IPS-15b (cell line): ENCODE measurements around the gene EXOSC6.
"Not testable (repeated sequence)": the region's sequence is repeated elsewhere in the genome, so short reads cannot be mapped to it uniquely, and the experiment has no call there.

Experiments
- H3K27me3 ChIP-seq: one replicate; pipeline ENCODE4 v1.6.1; 2013; ENCODE audit warnings: low read length; ENCODE audit not compliant: control insufficient read depth, insufficient read depth
- H3K36me3 ChIP-seq: one replicate; pipeline ENCODE4 v1.6.1; 2013; ENCODE audit warnings: low read length; ENCODE audit not compliant: control insufficient read depth, insufficient read depth
- H3K4me1 ChIP-seq: one replicate; pipeline ENCODE4 v1.6.1; 2013; ENCODE audit warnings: mild to moderate bottlenecking, low read length; ENCODE audit not compliant: control insufficient read depth, insufficient read depth
- H3K4me3 ChIP-seq: one replicate; pipeline ENCODE4 v1.5.1; 2013; ENCODE audit warnings: low read depth, low read length
- H3K9ac ChIP-seq: one replicate; pipeline ENCODE4 v1.6.1; 2013; ENCODE audit warnings: low read depth, mild to moderate bottlenecking, low read length
- H3K9me3 ChIP-seq: one replicate; pipeline ENCODE4 v1.6.1; 2013; ENCODE audit warnings: mild to moderate bottlenecking, low read length; ENCODE audit not compliant: control insufficient read depth, insufficient read depth

EXOSC6 gene

DNA sequence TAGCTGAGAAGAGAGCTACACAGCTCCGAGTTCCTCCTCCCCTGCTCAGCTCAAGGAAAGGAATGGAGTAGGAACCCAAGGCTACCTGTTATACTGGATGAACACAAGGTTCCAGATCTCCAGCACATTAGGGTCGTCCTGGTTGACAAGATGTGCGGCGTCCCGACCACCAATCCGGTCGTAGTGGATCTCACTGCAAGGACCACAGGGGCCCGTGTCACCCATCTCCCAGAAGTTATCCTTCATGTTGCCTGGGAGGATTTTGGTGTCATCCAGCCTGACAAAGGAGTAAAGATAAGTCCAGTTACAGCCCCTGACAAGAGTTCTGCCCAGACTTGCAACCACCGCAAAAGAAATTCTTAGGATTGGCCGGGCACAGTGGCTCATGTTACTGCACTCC is 20.0 kb upstream of the EXOSC6 start:
- H3K36me3 ChIP-seq: peaks cover 69% of the 10 kb centered on the region
- H3K27me3 ChIP-seq: no peaks in the 10 kb centered on the region
- no peak overlapping the region for H3K9ac ChIP-seq
- H3K4me1 ChIP-seq: no peaks in the 10 kb centered on the region
- no peaks in the 10 kb centered on the region for H3K9me3 ChIP-seq
- H3K4me3 ChIP-seq: no peak overlapping the region

DNA sequence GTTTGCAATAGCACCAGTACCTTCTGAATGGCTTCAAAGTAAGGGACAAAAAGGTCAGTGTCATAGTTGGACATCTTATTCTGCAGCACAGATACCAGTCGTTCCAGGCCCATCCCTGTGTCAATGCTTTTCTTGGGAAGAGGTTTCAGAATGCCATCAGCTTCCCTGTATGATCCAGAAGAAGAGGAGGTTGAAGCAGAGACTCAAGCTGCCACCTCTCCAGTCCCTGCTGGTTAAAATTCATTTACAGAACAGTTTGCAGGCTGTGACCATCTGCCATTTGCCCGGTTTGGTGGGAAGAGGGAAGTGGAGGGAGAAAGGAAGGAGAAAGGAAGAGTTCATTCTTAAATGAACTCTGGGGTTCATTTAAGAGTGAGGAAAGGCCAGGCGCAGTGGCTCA is 18.4 kb upstream of the EXOSC6 start:
- H3K36me3 ChIP-seq: peaks cover 72% of the 10 kb centered on the region

DNA sequence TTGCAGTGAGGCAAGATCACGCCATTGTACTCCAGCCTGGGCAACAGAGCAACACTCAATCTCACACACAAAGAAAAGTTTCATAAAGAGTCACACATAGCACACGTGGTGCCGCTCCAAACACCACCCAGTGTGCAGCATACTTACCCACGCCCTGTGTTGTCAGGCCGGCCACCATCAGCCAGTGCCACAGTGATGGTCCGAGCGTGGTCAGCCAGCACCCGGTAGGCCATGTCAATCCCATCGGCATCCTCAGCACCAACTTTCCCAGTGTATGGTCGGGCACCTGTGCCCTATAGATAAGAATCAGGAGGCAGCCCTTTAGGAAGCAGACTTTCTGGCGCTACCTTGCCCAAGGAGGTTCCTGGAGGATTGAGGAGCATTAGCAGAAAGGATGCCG is 17.7 kb upstream of the EXOSC6 start:
- peaks cover 79% of the 10 kb centered on the region for H3K36me3 ChIP-seq
- H3K9ac ChIP-seq: no peak overlapping the region
- no peaks in the 10 kb centered on the region for H3K27me3 ChIP-seq
- no peaks in the 10 kb centered on the region for H3K4me1 ChIP-seq
- no peaks in the 10 kb centered on the region for H3K9me3 ChIP-seq
- H3K4me3 ChIP-seq: no peak overlapping the region

More for the DNA sequence above, 18.4 kb upstream of the EXOSC6 start:
- Histone ChIP-seq H3K9ac (no peak overlapping the region), H3K4me1 (no peaks in the 10 kb centered on the region), H3K9me3 (no peaks in the 10 kb centered on the region), H3K27me3 (no peaks in the 10 kb centered on the region), H3K4me3 (no peak overlapping the region)

DNA sequence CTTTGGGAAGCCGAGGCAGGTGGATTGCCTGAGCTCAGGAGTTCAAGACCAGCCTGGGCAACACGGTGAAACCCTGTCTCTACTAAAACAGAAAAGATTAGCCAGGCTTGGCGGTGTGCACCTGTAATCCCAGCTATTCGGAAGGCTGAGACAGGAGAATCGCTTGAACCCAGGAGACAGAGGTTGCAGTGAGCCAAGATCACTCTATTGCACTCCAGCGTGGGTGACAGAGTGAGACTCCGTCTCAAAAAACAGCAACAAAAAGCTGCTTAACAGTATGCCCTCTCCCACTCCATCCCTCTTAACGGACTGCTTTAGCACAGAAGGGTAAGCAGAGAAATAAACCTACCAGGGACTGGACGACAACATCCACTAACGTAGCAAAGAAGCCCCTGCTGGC is 16.2 kb upstream of the EXOSC6 start:
- H3K27me3 ChIP-seq, H3K9me3 ChIP-seq, H3K4me3 ChIP-seq, H3K4me1 ChIP-seq, H3K9ac ChIP-seq: not testable (repeated sequence)
- H3K36me3 ChIP-seq: peaks cover 80% of the 10 kb centered on the region

GRCh38 chr16:70267516-70267915 is 15.8 kb upstream of the EXOSC6 start:
- Histone ChIP-seq H3K4me3 (no peak overlapping the region), H3K36me3 (peaks cover 82% of the 10 kb centered on the region), H3K9ac (no peak overlapping the region), H3K4me1 (no peaks in the 10 kb centered on the region), H3K9me3 (no peaks in the 10 kb centered on the region), H3K27me3 (no peaks in the 10 kb centered on the region)

- H3K9me3 ChIP-seq, H3K27me3 ChIP-seq, H3K9ac ChIP-seq, H3K4me1 ChIP-seq, H3K4me3 ChIP-seq: not testable (repeated sequence)
- H3K36me3 ChIP-seq: peaks cover 87% of the 10 kb centered on the region
Measured at GRCh38 chr16:70259903-70260302, 8.2 kb upstream of the EXOSC6 start.

GRCh38 chr16:70258946-70259345 is 7.2 kb upstream of the EXOSC6 start:
- H3K36me3 ChIP-seq: peaks cover 89% of the 10 kb centered on the region
- H3K27me3 ChIP-seq: no peaks in the 10 kb centered on the region
- no peaks in the 10 kb centered on the region for H3K4me1 ChIP-seq
- no peaks in the 10 kb centered on the region for H3K9me3 ChIP-seq
- no peak overlapping the region for H3K4me3 ChIP-seq
- H3K9ac ChIP-seq: no peak overlapping the region

- no peak overlapping the region for H3K4me3 ChIP-seq
- H3K9me3 ChIP-seq: no peaks in the 10 kb centered on the region
- no peaks in the 10 kb centered on the region for H3K27me3 ChIP-seq
- H3K9ac ChIP-seq: no peak overlapping the region
- no peaks in the 10 kb centered on the region for H3K4me1 ChIP-seq
- peaks cover 91% of the 10 kb centered on the region for H3K36me3 ChIP-seq
Measured at GRCh38 chr16:70258065-70258464, 6.3 kb upstream of the EXOSC6 start.

GRCh38 chr16:70257391-70257790 is 5.7 kb upstream of the EXOSC6 start:
- Histone ChIP-seq H3K4me1 (no peaks in the 10 kb centered on the region), H3K36me3 (peaks cover 91% of the 10 kb centered on the region), H3K9ac (no peak overlapping the region), H3K4me3 (no peak overlapping the region), H3K27me3 (no peaks in the 10 kb centered on the region), H3K9me3 (no peaks in the 10 kb centered on the region)

DNA sequence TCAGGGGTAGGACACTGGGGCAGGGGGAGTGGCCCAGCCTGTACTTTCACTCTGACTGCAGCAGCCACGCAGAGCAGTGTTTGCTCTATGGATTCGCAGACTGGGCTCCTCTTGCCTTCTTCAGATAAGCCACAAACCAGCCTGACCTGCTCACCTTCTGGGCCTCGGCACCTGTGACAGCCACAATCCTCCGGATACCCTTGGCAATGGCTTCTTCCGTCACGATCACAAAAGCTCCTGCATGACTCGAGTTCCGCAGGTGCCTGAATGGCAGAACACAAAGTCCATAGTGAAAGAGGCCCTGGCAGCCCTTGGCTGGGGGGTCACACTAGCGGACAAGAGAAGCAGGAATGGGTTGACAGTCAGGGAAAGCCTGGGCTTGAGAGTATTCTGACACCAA is 3.8 kb upstream of the EXOSC6 start:
- H3K36me3 ChIP-seq: peaks cover 77% of the 10 kb centered on the region
- no peaks in the 10 kb centered on the region for H3K4me1 ChIP-seq
- H3K4me3 ChIP-seq: no peak overlapping the region
- no peaks in the 10 kb centered on the region for H3K9me3 ChIP-seq
- no peak overlapping the region for H3K9ac ChIP-seq
- no peaks in the 10 kb centered on the region for H3K27me3 ChIP-seq

GRCh38 chr16:70254965-70255286 is 3.2 kb upstream of the EXOSC6 start:
- Histone ChIP-seq H3K9me3 (no peaks in the 10 kb centered on the region), H3K4me3 (no peak overlapping the region), H3K9ac (no peak overlapping the region), H3K27me3 (no peaks in the 10 kb centered on the region), H3K36me3 (peaks cover 70% of the 10 kb centered on the region), H3K4me1 (no peaks in the 10 kb centered on the region)

DNA sequence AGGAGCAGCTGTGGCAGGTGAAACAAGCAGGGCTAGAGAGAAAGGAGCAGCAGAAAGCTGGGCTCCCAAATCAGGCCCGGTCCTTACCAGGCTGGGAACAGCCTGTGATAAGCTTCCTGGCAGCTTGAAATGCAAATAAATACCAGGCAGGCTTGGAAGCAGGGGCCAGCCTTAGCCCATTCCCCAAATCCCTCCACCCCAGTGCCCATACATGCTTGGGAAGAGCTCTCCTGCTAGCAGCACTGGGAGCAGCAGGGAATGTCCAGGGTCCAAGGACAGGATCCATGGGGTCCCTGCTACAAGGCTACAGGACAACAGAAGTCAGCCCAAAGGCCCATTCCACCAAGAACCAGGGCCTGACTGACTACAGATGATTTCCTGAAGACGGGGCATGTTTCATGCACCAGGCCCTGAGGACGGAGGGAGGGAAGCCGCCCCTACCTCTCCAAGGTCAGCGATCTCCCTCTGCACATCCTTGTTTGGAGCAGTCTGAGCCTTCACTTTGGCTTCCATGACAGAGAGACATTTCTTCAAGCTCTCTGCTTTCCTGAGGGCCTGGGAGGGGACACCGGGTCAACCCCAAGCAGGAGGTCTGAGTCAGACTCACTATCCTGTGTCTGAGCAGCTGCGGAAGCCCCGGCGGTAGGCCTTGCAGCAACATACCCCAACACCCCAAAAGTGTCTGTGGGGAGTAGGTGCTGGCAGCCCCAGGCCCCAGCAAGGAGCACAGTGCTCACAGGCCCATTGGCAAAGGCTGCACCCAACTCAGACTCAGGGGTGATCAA is 2.6 kb upstream of the EXOSC6 start:
- H3K27me3 ChIP-seq: no peaks in the 10 kb centered on the region
- no peaks in the 10 kb centered on the region for H3K4me1 ChIP-seq
- peaks cover 67% of the 10 kb centered on the region for H3K36me3 ChIP-seq
- no peak overlapping the region for H3K9ac ChIP-seq
- H3K4me3 ChIP-seq: no peak overlapping the region
- H3K9me3 ChIP-seq: no peaks in the 10 kb centered on the region
